Measurements from ENCODE around the gene ZSWIM7.
"Not testable (repeated sequence)": the region's sequence is repeated elsewhere in the genome, so short reads cannot be mapped to it uniquely, and the experiment has no call there.

The ZSWIM7 gene

GRCh38 chr17:15999974-16000827 is 697 bp upstream of the ZSWIM7 start:
- peak; percentile 22 for DNase-seq (ENCODE audit: low spot score)

GRCh38 chr17:15998031-15998562 is 1.4 kb downstream of the ZSWIM7 start:
- DNase-seq (ENCODE audit: low spot score), result no peak

GRCh38 chr17:15996322-15996721 is 3.2 kb downstream of the ZSWIM7 start:
- no peak for DNase-seq (ENCODE audit: low spot score)

- DNase-seq (ENCODE audit: low spot score), result no peak
These were observed 17.6 kb downstream of the ZSWIM7 start for GRCh38 chr17:15981646-15982580.

- no peak for DNase-seq (ENCODE audit: low spot score)
These were observed 18.3 kb downstream of the ZSWIM7 start for GRCh38 chr17:15981208-15981607.

GRCh38 chr17:15979013-15979412 is 20.5 kb downstream of the ZSWIM7 start:
- not testable (repeated sequence) for DNase-seq (ENCODE audit: low spot score)

- no peak for DNase-seq (ENCODE audit: low spot score)
These were observed 20.9 kb downstream of the ZSWIM7 start for GRCh38 chr17:15978606-15979005.

- DNase-seq (ENCODE audit: low spot score), result no peak
These were observed 21.6 kb downstream of the ZSWIM7 start for GRCh38 chr17:15977894-15978293.

GRCh38 chr17:15973834-15974233 is 25.7 kb downstream of the ZSWIM7 start:
- DNase-seq (ENCODE audit: low spot score), result no peak

GRCh38 chr17:15973016-15973415 is 26.5 kb downstream of the ZSWIM7 start:
- DNase-seq (ENCODE audit: low spot score), result no peak

- DNase-seq (ENCODE audit: low spot score), result no peak
These were observed 27.0 kb downstream of the ZSWIM7 start for GRCh38 chr17:15972497-15972951.

- DNase-seq (ENCODE audit: low spot score), result no peak
These were observed 27.6 kb downstream of the ZSWIM7 start for GRCh38 chr17:15971882-15972281.

GRCh38 chr17:15971098-15971678 is 28.3 kb downstream of the ZSWIM7 start:
- DNase-seq (ENCODE audit: low spot score), result no peak

- no peak for DNase-seq (ENCODE audit: low spot score)
These were observed 29.0 kb downstream of the ZSWIM7 start for GRCh38 chr17:15970500-15970899.

- no peak for DNase-seq (ENCODE audit: low spot score)
These were observed 30.0 kb downstream of the ZSWIM7 start for GRCh38 chr17:15969463-15969862.

GRCh38 chr17:15967706-15968399 is 31.7 kb downstream of the ZSWIM7 start:
- DNase-seq (ENCODE audit: low spot score), result no peak

GRCh38 chr17:15966879-15967248 is 32.6 kb downstream of the ZSWIM7 start:
- no peak for DNase-seq (ENCODE audit: low spot score)

- no peak for DNase-seq (ENCODE audit: low spot score)
These were observed 33.2 kb downstream of the ZSWIM7 start for GRCh38 chr17:15966183-15966878.

- no peak for DNase-seq (ENCODE audit: low spot score)
These were observed 34.0 kb downstream of the ZSWIM7 start for GRCh38 chr17:15965528-15965927.

GRCh38 chr17:15963670-15964110 is 35.8 kb downstream of the ZSWIM7 start:
- DNase-seq (ENCODE audit: low spot score), result no peak

GRCh38 chr17:15958484-15958854 is 41.0 kb downstream of the ZSWIM7 start:
- no peak for DNase-seq (ENCODE audit: low spot score)
